Raji (cell line): ENCODE measurements around the gene LPCAT3.

Experiments
- POLR2A ChIP-seq: IDR thresholded peaks from 2 replicates; pipeline ENCODE4 v1.6.1; 2011; ENCODE audit warnings: low read depth, low read length, control low read depth; ENCODE audit not compliant: insufficient read depth

The LPCAT3 gene

GRCh38 chr12:7009512-7009911 is 8.8 kb downstream of the LPCAT3 start:
- no peak for TF ChIP-seq POLR2A

GRCh38 chr12:7008864-7009263 is 9.4 kb downstream of the LPCAT3 start:
- no peak for TF ChIP-seq POLR2A

GRCh38 chr12:7006639-7007038 is 11.6 kb downstream of the LPCAT3 start:
- TF ChIP-seq POLR2A, result no peak

- no peak for TF ChIP-seq POLR2A
Observed at GRCh38 chr12:7005311-7005710, 13.0 kb downstream of the LPCAT3 start.

GRCh38 chr12:7004840-7005239 is 13.4 kb downstream of the LPCAT3 start:
- TF ChIP-seq POLR2A, result no peak

GRCh38 chr12:7004287-7004803 is 13.9 kb downstream of the LPCAT3 start:
- TF ChIP-seq POLR2A, result no peak

- no peak for TF ChIP-seq POLR2A
Observed at GRCh38 chr12:7001921-7002591, 16.2 kb downstream of the LPCAT3 start.

- no peak for TF ChIP-seq POLR2A
Observed at GRCh38 chr12:6998715-6999451, 19.4 kb downstream of the LPCAT3 start.

- TF ChIP-seq POLR2A, result no peak
Observed at GRCh38 chr12:6996040-6996441, 22.2 kb downstream of the LPCAT3 start.

- TF ChIP-seq POLR2A, result no peak
Observed at GRCh38 chr12:6987956-6988553, 30.2 kb downstream of the LPCAT3 start.

- no peak for TF ChIP-seq POLR2A
Observed at GRCh38 chr12:6982532-6982931, 35.7 kb downstream of the LPCAT3 start.

- no peak for TF ChIP-seq POLR2A
Observed at GRCh38 chr12:6981152-6982052, 36.9 kb downstream of the LPCAT3 start.

GRCh38 chr12:6980740-6981139 is 37.5 kb downstream of the LPCAT3 start:
- TF ChIP-seq POLR2A, result no peak

GRCh38 chr12:6980075-6980474 is 38.2 kb downstream of the LPCAT3 start:
- TF ChIP-seq POLR2A, result no peak

- no peak for TF ChIP-seq POLR2A
Observed at GRCh38 chr12:6979453-6979852, 38.8 kb downstream of the LPCAT3 start.

GRCh38 chr12:6979021-6979420 is 39.3 kb downstream of the LPCAT3 start:
- TF ChIP-seq POLR2A, result no peak

GRCh38 chr12:6978611-6979011 is 39.7 kb downstream of the LPCAT3 start:
- 0 out of 2 replicates have a peak, but pooled peaks have one; percentile 27 for TF ChIP-seq POLR2A
